Endometrium (tissue), 2 donors: ENCODE results near the gene NDUFB6.
"Not testable (repeated sequence)": the region's sequence is repeated elsewhere in the genome, so short reads cannot be mapped to it uniquely, and the experiment has no call there.

Source experiments
- FAIRE-seq: peaks from 2 replicates; lab custom pipeline; 2012; peaks lifted over from hg19 to GRCh38; lab: Jason Lieb, UNC
- donor health status: control.
- donor health status: control.

The NDUFB6 gene

DNA sequence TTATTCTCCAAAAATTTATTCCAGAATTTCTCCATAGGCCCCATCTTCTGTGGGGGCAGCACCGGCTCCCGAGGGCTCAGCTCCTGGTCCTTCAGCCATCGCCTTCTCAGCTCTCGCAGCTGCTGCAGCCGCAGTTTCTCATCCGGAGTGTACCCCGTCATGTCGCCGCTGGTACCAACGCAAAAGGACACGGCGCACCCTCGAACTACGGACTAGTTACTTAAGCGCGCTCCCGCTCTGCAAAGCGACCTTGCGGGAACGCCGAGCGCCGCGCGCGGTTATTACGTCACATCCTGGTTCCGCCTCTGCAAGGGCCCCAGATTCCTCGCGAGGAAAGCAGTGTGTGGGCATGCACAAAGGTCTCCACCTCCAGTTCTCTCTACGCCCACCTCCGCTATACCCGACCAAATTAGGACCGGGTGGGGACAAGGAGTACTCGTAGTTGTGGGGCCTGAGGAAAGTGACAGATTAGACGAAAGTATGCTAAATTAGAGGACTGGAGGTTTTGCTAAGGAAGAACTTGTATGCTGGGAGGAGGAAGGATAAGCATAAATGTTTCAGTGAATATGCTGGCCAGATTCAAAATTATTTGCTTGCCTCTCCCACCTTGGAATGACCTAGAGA, at the start of gene NDUFB6:
Gene NDUFB6 (minus strand): TSS at position 260 of the 624 bp plus-strand sequence. CDS start 99 bp downstream, at position 161.
- peak; percentile 90 for FAIRE-seq

GRCh38 chr9:32618261-32618660, 45.3 kb upstream of the NDUFB6 start:
- no peak for FAIRE-seq

GRCh38 chr9:32606811-32607210, 33.9 kb upstream of the NDUFB6 start:
- no peak for FAIRE-seq

DNA sequence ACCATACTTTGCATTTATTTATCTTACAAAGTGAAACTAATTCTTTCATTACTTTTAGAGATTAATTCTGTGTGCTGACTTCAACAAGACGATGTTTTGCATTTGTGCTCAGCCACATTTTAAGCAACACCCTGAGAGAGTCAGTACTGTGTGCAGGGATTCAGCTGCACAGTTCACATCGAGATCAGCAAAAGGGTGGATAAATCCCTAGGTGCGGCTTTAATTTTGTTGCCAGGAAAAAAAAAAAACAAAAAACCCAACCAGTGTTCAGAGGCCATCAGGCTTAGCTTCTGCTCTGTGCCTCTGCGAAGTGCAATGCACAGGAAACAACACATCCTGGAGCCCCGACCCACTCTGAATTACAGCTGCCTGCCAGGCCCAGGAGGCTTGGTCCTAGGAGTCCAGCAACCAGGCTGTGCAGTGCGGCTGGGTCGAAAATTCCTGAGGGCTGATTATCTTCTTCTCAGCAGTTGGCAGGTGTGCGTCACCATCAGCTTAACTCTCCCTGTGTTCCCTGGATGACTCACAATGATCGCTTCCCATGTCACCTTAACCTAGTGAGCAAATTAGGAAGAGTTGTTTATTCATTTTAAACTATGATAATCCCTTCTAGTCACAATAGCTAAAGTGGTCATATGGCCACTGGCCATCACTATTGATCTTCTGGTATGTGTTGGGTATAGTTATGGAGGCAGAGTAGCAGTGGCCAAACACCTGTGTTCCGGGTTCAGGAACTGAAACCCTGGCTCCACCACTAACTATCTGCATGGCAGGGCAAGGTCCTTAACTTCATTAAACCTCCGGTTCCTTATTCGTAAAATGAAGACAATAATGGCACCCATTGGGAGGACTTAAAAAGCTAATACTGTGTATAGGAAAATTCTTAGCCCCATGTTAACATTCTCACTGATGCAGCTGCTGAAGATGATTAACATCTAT, 31.2 kb upstream of the NDUFB6 start:
- no peak for FAIRE-seq

DNA sequence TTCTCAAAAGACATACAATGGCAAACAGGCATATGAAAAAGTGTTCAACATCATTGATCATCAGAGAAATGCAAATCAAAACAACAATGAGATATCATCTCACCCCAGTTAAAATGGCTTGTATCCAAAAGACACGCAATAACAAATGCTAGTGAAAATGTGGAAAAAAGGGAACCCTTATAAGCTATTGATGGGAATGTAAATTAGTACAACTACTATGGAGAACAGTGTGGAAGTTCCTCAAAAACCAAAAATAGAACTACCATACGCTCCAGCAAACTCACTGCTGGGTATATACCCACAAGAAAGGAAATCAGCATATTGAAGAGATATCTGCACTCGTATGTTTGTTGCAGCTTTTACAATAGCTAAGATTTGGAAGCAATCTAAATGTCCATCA, 26.1 kb upstream of the NDUFB6 start:
- FAIRE-seq: not testable (repeated sequence)

DNA sequence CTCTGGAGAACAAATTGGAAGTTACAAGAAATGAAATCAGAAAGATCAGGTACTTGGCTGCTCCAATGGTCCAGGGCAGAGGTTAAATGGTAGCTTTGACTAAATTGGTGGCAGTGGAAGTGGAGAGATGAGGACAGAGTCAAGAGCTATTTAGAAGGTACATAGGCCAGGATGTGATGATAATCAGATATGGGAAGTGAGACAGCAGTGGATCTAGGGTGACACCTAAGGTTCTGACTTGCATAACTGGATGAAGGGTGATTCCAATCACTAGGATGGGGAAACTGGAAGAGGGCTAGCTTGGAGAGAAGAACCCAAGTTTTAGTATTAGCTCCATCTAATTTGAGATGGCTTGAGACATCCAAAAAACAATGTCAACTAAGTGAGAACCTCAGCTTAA, 24.0 kb upstream of the NDUFB6 start:
- no peak for FAIRE-seq

GRCh38 chr9:32596096-32596865, 23.3 kb upstream of the NDUFB6 start:
- FAIRE-seq: no peak

- FAIRE-seq: peak; percentile 18
These were observed 17.9 kb upstream of the NDUFB6 start for GRCh38 chr9:32590898-32591297.

DNA sequence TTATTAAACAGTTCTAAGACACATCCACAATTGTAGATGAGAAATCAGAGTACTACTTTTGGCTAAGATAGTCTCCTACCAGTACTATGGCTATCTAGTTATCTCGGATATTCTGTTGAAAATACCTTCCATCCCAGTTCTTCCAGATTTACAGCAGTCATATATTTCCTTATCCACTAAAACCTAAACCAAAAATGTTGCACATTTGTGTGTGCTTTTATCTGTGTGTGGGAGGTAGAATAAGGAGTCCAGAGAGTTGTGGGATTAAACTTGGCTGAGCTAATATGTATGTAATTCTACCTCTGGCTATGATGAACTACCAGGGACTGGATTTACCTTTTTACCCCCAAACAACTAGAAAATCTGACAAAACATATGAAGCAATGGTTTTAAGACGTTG, 17.5 kb upstream of the NDUFB6 start:
- no peak for FAIRE-seq

DNA sequence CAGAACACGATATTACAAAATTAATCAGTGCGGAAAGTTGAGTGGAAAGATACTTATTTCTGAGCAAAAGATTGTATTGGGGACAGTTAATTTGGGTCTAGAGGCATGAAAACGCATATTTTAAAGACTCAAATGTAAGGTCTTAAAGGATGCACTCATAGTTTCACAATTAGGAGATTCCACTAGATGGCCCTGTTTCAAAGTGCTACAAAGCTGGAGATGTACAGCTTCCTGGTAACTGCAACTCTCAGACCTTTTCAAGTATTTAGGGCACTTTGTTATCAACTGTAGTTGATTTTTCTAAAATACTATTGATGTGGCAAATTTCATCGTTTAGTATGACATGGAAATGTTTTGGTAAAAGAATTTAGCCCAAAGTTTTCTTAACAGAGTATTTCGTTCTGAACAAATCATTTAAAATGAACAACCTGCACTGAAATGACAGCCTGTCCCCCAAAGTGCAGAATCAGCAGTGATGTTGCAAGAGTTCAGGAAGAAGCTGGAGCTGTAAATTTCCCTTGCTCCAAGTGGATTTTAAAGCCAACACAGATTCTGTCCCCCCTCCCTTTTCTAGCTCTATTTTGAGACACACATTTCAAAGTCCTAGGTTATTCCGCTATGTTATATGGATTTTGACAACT, 16.2 kb upstream of the NDUFB6 start:
- FAIRE-seq: peak; percentile 90

- no peak for FAIRE-seq
These were observed 14.9 kb upstream of the NDUFB6 start for GRCh38 chr9:32587901-32588300.

GRCh38 chr9:32584784-32585183, 11.8 kb upstream of the NDUFB6 start:
- FAIRE-seq: no peak

- FAIRE-seq: peak; percentile 29
These were observed 8.7 kb upstream of the NDUFB6 start for GRCh38 chr9:32581512-32582143.

- FAIRE-seq: no peak
These were observed 7.8 kb upstream of the NDUFB6 start for GRCh38 chr9:32580631-32581300.

GRCh38 chr9:32579706-32580331, 6.9 kb upstream of the NDUFB6 start:
- peak; percentile 93 for FAIRE-seq

DNA sequence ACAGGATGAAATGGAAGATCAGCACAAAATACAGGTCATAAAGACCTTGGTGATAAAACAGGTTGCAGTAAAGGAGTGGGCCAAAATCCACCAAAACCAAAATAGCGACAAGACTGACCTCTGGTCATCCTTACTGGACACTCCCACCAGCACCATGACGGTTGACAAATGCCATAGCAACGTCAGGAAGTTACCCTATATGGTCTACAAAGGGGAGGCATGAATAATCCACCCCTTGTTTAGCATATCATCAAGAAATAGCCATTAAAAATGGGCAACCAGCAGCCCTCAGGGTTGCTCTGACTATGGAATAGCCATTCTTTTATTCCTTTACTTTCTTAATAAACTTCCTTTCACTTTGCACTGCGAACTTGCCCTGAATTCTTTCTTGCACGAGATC, 6.0 kb upstream of the NDUFB6 start:
- no peak for FAIRE-seq

DNA sequence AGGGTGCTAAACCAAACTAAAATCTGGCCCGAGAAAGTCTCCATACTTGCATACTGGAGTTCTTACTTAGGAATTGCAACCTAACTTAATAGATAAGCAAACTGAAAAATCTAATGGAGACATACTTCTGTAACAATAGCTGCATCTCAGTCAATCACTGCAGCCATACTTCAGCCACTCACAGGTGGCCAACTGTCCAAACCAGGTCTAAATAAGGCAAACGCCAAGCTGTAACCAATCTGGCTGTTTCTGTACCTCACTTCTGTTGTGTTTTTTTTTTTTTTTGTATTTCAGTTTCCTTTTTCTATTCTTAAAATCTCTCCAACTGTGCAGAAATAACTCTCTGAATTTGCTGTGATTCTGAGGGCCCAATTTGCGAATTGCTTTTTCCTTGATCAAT, 4.4 kb upstream of the NDUFB6 start:
- no peak for FAIRE-seq

- no peak for FAIRE-seq
These were observed 1.9 kb upstream of the NDUFB6 start for GRCh38 chr9:32574858-32575257.

DNA sequence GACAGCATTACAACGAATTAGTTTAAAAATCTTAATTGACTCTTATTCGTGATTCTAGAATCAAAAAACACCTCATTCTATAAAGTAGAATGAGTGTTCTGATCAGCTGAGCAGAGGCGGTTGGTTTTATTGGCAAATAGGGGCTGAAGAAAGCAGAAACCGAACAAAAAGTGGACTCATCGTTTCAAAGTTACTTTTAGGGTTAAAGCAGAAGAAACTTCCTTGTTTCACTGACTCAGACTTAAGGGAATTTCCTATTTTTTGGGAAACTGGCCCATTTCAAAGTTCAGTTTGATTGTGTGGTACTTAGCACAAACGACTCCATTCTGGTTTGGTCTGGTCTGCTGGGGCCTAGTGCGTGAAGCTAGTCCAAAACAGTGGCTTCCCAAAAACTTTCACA, 862 bp upstream of the NDUFB6 start:
- no peak for FAIRE-seq
